ENCODE results near the gene PTPRD. TPM values are rescaled to one million over a fixed set of nuclear protein-coding genes. Genes with fewer than 3 reads are reported as not detected.

PTPRD gene
- total and polyA plus RNA-seq, 10 donors, result 0.08 to 11.7 (median 2.9) TPM

- TF ChIP-seq POLR2A (IDR thresholded peaks at IDR 0.05) (no peak), POLR2AphosphoS5 (IDR thresholded peaks at IDR 0.05) (no peak), CTCF (IDR thresholded peaks at IDR 0.05 in 8 of 11, conservative IDR thresholded peaks at IDR 0.05 in 3 of 11) (no peak)
Measured at GRCh38 chr9:8643896-8644295, 1968.9 kb downstream of the PTPRD start.

GRCh38 chr9:8643464-8643863, 1969.3 kb downstream of the PTPRD start:
- Histone ChIP-seq H3K4me3 (no peak overlapping the region), H3K4me1 (no peaks in the 10 kb centered on the region), H3K36me3 (no peaks in the 10 kb centered on the region), H3K27ac (no peak overlapping the region), H3K27me3 (replicated peaks in 1 of 7) (no peaks in the 10 kb centered on the region), H3K9me3 (no peaks in the 10 kb centered on the region)
- 81 to 95% (median 82%) methylated on average over 4 to 6 of the region's 6 CpGs for WGBS, 5 donors
- TF ChIP-seq POLR2AphosphoS5 (IDR thresholded peaks at IDR 0.05) (no peak), POLR2A (IDR thresholded peaks at IDR 0.05) (no peak), CTCF (IDR thresholded peaks at IDR 0.05 in 8 of 11, conservative IDR thresholded peaks at IDR 0.05 in 3 of 11) (no peak)
- DNase-seq, result peak; percentile 66
- intact Hi-C loops (cut with DNase I; ENCODE audit: low total_unique reads), result no loop called here

More at GRCh38 chr9:8643896-8644295, 1968.9 kb downstream of the PTPRD start:
- Histone ChIP-seq H3K27me3 (replicated peaks in 1 of 7) (no peaks in the 10 kb centered on the region), H3K9me3 (no peaks in the 10 kb centered on the region), H3K36me3 (no peaks in the 10 kb centered on the region), H3K27ac (no peak overlapping the region), H3K4me3 (no peak overlapping the region), H3K4me1 (peaks cover 0 to 1% (median 0%) of the 10 kb centered on the region in 6 donors)
- intact Hi-C loops (cut with DNase I; ENCODE audit: low total_unique reads), result no loop called here
- WGBS, 5 donors, result 82 to 86% (median 84%) methylated on average over 5 of the region's 5 CpGs; no CpG with 5 or more reads in 1 of the 5 donors
- no peak for DNase-seq

- Histone ChIP-seq H3K27ac (no peak overlapping the region), H3K36me3 (no peaks in the 10 kb centered on the region), H3K27me3 (replicated peaks in 1 of 7) (no peaks in the 10 kb centered on the region), H3K9me3 (no peaks in the 10 kb centered on the region), H3K4me3 (no peak overlapping the region), H3K4me1 (no peaks in the 10 kb centered on the region)
- DNase-seq, result no peak
- intact Hi-C loops (cut with DNase I; ENCODE audit: low total_unique reads), result no loop called here
- TF ChIP-seq POLR2A (IDR thresholded peaks at IDR 0.05), result no peak
- TF ChIP-seq CTCF (IDR thresholded peaks at IDR 0.05 in 8 of 11, conservative IDR thresholded peaks at IDR 0.05 in 3 of 11), result no peak
- no peak for TF ChIP-seq POLR2AphosphoS5 (IDR thresholded peaks at IDR 0.05)
- 77 to 93% (median 86%) methylated on average over 3 of the region's 3 CpGs for WGBS, 5 donors
Measured at GRCh38 chr9:8640761-8641160, 1972.0 kb downstream of the PTPRD start.

GRCh38 chr9:8637626-8638025, 1975.2 kb downstream of the PTPRD start:
- no peaks in the 10 kb centered on the region for H3K36me3 ChIP-seq
- H3K27me3 ChIP-seq (replicated peaks in 1 of 7), result no peaks in the 10 kb centered on the region
- TF ChIP-seq CTCF (IDR thresholded peaks at IDR 0.05 in 8 of 11, conservative IDR thresholded peaks at IDR 0.05 in 3 of 11), result no peak
- TF ChIP-seq POLR2AphosphoS5 (IDR thresholded peaks at IDR 0.05), result no peak
- TF ChIP-seq POLR2A (IDR thresholded peaks at IDR 0.05), result no peak
- H3K27ac ChIP-seq, result no peak overlapping the region
- WGBS, 5 donors, result 84 to 95% (median 89%) methylated on average over 1 of the region's 1 CpG
- H3K4me1 ChIP-seq, result no peaks in the 10 kb centered on the region
- H3K9me3 ChIP-seq, result no peaks in the 10 kb centered on the region
- intact Hi-C loops (cut with DNase I; ENCODE audit: low total_unique reads), result no loop called here
- no peak overlapping the region for H3K4me3 ChIP-seq
- no peak for DNase-seq
